Measurements from ENCODE around the gene ADGRB3. TPM values are rescaled to one million over a fixed set of nuclear protein-coding genes. Genes with fewer than 3 reads are reported as not detected.

Gene ADGRB3
- total and polyA plus RNA-seq, 4 donors, result 0.47 to 24.6 (median 1.9) TPM

DNA sequence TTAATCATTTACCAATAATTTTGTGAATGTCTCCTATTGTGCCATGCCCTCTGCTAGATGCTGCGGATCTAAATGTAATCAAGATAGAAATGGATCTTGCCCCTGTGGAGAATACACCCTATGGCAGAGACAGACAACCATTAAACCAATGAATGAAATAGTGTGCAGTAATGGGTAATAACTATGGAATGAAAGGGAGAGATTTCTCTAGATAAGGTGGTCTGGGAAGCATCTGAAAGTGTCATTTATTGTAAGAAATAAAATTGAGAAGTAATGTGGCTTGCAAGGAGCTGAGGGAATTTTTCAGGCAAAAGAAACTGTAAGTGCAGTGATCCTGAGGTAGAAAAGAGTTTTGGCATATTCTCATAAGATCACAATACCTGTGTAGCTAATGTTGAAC lies 731.7 kb downstream of the ADGRB3 start:
- H3K4me1 ChIP-seq (ENCODE audit: control insufficient read depth in 5 of 5, insufficient read depth in 5 of 5, low read length in 5 of 5), result peaks cover 0 to 19% (median 10%) of the 10 kb centered on the region in 5 donors
- H3K27me3 ChIP-seq (ENCODE audit: control insufficient read depth in 3 of 3, insufficient read depth in 3 of 3, low read length in 2 of 3), result no peaks in the 10 kb centered on the region
- no peak for DNase-seq
- no peaks in the 10 kb centered on the region for H3K36me3 ChIP-seq (ENCODE audit: control insufficient read depth in 4 of 4, insufficient read depth in 4 of 4, low read length in 4 of 4)
- H3K27ac ChIP-seq (ENCODE audit: low read depth in 1 of 2, low read length in 1 of 2), result no peak overlapping the region
- WGBS, 2 donors, result 89% methylated on average over 1 of the region's 1 CpG
- H3K9ac ChIP-seq (ENCODE audit: insufficient read depth in 1 of 2, low read length in 2 of 2), result no peak overlapping the region
- ATAC-seq (ENCODE audit: insufficient read depth, low FRiP score), result no peak
- no peaks in the 10 kb centered on the region for H3K9me3 ChIP-seq (ENCODE audit: control insufficient read depth in 4 of 4, insufficient read depth in 3 of 4, low read length in 3 of 4)
- TF ChIP-seq, protein P1, sequence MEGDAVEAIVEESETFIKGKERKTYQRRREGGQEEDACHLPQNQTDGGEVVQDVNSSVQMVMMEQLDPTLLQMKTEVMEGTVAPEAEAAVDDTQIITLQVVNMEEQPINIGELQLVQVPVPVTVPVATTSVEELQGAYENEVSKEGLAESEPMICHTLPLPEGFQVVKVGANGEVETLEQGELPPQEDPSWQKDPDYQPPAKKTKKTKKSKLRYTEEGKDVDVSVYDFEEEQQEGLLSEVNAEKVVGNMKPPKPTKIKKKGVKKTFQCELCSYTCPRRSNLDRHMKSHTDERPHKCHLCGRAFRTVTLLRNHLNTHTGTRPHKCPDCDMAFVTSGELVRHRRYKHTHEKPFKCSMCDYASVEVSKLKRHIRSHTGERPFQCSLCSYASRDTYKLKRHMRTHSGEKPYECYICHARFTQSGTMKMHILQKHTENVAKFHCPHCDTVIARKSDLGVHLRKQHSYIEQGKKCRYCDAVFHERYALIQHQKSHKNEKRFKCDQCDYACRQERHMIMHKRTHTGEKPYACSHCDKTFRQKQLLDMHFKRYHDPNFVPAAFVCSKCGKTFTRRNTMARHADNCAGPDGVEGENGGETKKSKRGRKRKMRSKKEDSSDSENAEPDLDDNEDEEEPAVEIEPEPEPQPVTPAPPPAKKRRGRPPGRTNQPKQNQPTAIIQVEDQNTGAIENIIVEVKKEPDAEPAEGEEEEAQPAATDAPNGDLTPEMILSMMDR (IDR thresholded peaks at IDR 0.05; ENCODE audit: control extremely low read depth, extremely low read depth), result no peak
- H3K4me3 ChIP-seq, result no peak overlapping the region

DNA sequence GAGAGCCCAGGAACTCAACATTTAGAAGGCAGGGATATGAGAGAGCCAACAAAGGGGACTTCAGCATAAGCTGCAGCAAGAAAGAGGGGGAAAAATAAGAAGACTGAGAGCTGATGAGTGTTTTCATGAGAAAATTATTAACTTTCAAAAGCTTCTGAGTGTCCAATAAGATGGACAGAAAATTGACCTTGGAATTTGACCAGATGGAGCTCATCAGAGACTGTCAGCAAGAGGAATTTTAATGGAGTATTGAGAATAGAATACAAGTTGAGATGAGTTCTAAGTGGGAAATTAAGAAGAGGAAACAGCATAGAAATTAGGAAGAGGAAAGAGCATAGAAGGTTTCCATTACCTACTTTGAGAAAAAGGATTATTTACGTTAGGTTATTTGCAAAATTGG lies 733.5 kb downstream of the ADGRB3 start:
- DNase-seq, result peak; percentile 29 to 90 (median 85)
- Histone ChIP-seq H3K9ac (ENCODE audit: insufficient read depth in 1 of 2, low read length in 2 of 2) (no peak overlapping the region), H3K36me3 (ENCODE audit: control insufficient read depth in 4 of 4, insufficient read depth in 4 of 4, low read length in 4 of 4) (no peaks in the 10 kb centered on the region), H3K9me3 (ENCODE audit: control insufficient read depth in 4 of 4, insufficient read depth in 3 of 4, low read length in 3 of 4) (no peaks in the 10 kb centered on the region), H3K4me3 (no peak overlapping the region), H3K27ac (ENCODE audit: low read depth in 1 of 2, low read length in 1 of 2) (no peak overlapping the region), H3K27me3 (ENCODE audit: control insufficient read depth in 3 of 3, insufficient read depth in 3 of 3, low read length in 2 of 3) (no peaks in the 10 kb centered on the region), H3K4me1 (ENCODE audit: control insufficient read depth in 5 of 5, insufficient read depth in 5 of 5, low read length in 5 of 5) (peaks cover 0 to 19% (median 10%) of the 10 kb centered on the region in 5 donors)
- ATAC-seq (ENCODE audit: insufficient read depth, low FRiP score), result no peak
- WGBS, 2 donors, result 68 to 71% methylated on average over 1 of the region's 1 CpG
- TF ChIP-seq, protein P1 (IDR thresholded peaks at IDR 0.05; ENCODE audit: control extremely low read depth, extremely low read depth), result no peak

DNA sequence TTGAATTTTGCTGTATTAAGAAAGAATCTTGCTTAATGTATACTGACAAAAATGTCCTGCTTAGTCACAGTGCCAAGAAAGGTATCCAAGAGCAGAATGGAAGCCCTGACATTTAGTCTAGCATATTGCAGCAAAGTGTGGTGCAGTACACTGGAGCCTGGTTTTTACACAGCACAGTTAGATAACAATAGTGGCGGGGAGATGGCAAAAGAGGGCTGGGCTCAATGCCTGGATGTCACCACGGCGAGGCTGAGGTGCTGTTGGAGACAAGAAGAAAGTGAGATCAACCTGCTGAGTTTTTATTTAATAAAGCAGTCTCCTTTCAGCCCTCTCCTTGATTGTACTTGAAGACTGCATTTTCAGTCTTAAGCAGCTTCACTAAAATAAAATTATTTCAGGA lies 735.7 kb downstream of the ADGRB3 start:
- Histone ChIP-seq H3K27me3 (ENCODE audit: control insufficient read depth in 3 of 3, insufficient read depth in 3 of 3, low read length in 2 of 3) (no peaks in the 10 kb centered on the region), H3K4me3 (no peak overlapping the region), H3K4me1 (ENCODE audit: control insufficient read depth in 5 of 5, insufficient read depth in 5 of 5, low read length in 5 of 5) (peaks cover 0 to 19% (median 5%) of the 10 kb centered on the region in 5 donors), H3K27ac (ENCODE audit: low read depth in 1 of 2, low read length in 1 of 2) (no peak overlapping the region), H3K9me3 (ENCODE audit: control insufficient read depth in 4 of 4, insufficient read depth in 3 of 4, low read length in 3 of 4) (no peaks in the 10 kb centered on the region), H3K36me3 (ENCODE audit: control insufficient read depth in 4 of 4, insufficient read depth in 4 of 4, low read length in 4 of 4) (no peaks in the 10 kb centered on the region), H3K9ac (ENCODE audit: insufficient read depth in 1 of 2, low read length in 2 of 2) (no peak overlapping the region)
- TF ChIP-seq, protein P1 (IDR thresholded peaks at IDR 0.05; ENCODE audit: control extremely low read depth, extremely low read depth), result no peak
- ATAC-seq (ENCODE audit: insufficient read depth, low FRiP score) (no peak), DNase-seq (no peak)
- WGBS, 2 donors, result 55 to 68% methylated on average over 3 of the region's 3 CpGs

DNA sequence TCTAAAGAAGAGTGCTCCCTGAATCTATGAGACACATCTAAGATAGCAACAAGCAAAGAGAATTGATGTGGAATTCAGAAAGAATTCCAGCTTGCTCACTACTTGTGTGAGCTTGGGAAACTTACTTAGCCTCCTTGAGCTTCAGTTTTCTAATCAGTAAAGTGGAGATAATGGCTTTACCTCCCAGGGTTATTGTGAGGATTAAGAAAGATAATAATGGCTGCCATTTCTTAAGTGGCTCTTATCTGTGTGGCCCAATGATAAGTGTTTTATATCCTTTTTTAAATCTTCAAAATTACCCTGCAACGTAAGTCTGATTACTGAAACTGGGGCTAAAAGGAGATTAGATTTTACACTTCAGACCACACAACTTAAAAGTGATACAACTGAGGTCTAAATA lies 743.2 kb downstream of the ADGRB3 start:
- DNase-seq (no peak), ATAC-seq (ENCODE audit: insufficient read depth, low FRiP score) (no peak)
- Histone ChIP-seq H3K9ac (ENCODE audit: insufficient read depth in 1 of 2, low read length in 2 of 2) (no peak overlapping the region), H3K9me3 (ENCODE audit: control insufficient read depth in 4 of 4, insufficient read depth in 3 of 4, low read length in 3 of 4) (no peaks in the 10 kb centered on the region), H3K27me3 (ENCODE audit: control insufficient read depth in 3 of 3, insufficient read depth in 3 of 3, low read length in 2 of 3) (no peaks in the 10 kb centered on the region), H3K27ac (ENCODE audit: low read depth in 1 of 2, low read length in 1 of 2) (no peak overlapping the region), H3K4me1 (ENCODE audit: control insufficient read depth in 5 of 5, insufficient read depth in 5 of 5, low read length in 5 of 5) (no peaks in the 10 kb centered on the region), H3K36me3 (ENCODE audit: control insufficient read depth in 4 of 4, insufficient read depth in 4 of 4, low read length in 4 of 4) (no peaks in the 10 kb centered on the region), H3K4me3 (no peak overlapping the region)
- WGBS, 2 donors, result 56 to 76% methylated on average over 1 of the region's 1 CpG
- TF ChIP-seq, protein P1 (IDR thresholded peaks at IDR 0.05; ENCODE audit: control extremely low read depth, extremely low read depth), result no peak
